ENCODE measurements around the gene BRME1.
A peak's percentile ranks its signal among the peaks of the same experiment; 100 is the strongest.

BRME1 gene

GRCh38 chr19:13875824-13876223, 30.1 kb downstream of the BRME1 start:
- Histone ChIP-seq H3K4me1 (ENCODE audit: control insufficient read depth in 1 of 2, insufficient read depth in 1 of 2, low read depth in 1 of 2, low read length in 1 of 2) (peaks cover 17 to 25% of the 10 kb centered on the region in 2 experiments), H3K27ac (no peak overlapping the region), H3K27me3 (peaks cover 30% of the 10 kb centered on the region), H3K36me3 (no peaks in the 10 kb centered on the region), H3K9me3 (no peaks in the 10 kb centered on the region), H3K4me3 (ENCODE audit: low read depth in 1 of 2, low read length in 1 of 2) (no peak overlapping the region)
- TF ChIP-seq, protein P1, sequence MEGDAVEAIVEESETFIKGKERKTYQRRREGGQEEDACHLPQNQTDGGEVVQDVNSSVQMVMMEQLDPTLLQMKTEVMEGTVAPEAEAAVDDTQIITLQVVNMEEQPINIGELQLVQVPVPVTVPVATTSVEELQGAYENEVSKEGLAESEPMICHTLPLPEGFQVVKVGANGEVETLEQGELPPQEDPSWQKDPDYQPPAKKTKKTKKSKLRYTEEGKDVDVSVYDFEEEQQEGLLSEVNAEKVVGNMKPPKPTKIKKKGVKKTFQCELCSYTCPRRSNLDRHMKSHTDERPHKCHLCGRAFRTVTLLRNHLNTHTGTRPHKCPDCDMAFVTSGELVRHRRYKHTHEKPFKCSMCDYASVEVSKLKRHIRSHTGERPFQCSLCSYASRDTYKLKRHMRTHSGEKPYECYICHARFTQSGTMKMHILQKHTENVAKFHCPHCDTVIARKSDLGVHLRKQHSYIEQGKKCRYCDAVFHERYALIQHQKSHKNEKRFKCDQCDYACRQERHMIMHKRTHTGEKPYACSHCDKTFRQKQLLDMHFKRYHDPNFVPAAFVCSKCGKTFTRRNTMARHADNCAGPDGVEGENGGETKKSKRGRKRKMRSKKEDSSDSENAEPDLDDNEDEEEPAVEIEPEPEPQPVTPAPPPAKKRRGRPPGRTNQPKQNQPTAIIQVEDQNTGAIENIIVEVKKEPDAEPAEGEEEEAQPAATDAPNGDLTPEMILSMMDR (IDR thresholded peaks at IDR 0.05) = no peak

DNA sequence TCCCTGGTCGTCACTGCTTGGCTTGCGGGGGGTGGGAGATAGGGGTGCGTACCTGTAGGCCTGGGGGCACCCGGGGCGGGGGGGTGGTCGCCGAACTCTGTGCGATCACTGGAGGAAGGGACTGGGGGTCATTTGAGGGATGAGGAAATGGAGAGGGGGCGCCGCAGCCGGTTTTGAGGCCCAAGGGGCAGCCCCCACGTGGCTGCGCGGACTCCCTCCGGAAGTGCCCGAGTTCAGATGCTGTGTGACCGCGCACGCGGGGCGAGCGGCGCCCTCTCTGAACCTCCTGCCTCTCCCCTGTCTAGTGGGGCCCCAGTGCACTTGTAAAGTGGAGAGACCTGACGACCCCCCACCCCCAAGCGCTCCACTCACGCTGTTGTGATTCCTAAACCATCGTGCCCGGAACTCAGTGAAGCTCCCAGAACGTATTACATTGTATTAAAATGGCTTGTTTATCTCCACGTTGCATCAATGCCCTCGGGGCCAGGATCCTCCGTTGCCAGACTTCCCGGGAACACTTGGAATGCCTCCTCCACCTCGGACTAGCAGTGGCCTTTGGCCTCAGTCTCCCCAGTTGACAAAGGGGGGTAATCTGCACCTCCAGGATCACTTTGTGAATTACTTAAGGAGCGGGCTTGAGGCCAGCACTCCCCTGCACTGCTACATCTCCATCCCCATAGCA, 31.9 kb downstream of the BRME1 start:
- Histone ChIP-seq H3K27ac (no peak overlapping the region), H3K4me3 (ENCODE audit: low read depth in 1 of 2, low read length in 1 of 2) (no peak overlapping the region), H3K27me3 (peaks cover 30% of the 10 kb centered on the region), H3K9me3 (no peaks in the 10 kb centered on the region), H3K36me3 (no peaks in the 10 kb centered on the region), H3K4me1 (ENCODE audit: control insufficient read depth in 1 of 2, insufficient read depth in 1 of 2, low read depth in 1 of 2, low read length in 1 of 2) (peaks cover 2 to 9% of the 10 kb centered on the region in 2 experiments)
- TF ChIP-seq, protein P1 (IDR thresholded peaks at IDR 0.05) = no peak

DNA sequence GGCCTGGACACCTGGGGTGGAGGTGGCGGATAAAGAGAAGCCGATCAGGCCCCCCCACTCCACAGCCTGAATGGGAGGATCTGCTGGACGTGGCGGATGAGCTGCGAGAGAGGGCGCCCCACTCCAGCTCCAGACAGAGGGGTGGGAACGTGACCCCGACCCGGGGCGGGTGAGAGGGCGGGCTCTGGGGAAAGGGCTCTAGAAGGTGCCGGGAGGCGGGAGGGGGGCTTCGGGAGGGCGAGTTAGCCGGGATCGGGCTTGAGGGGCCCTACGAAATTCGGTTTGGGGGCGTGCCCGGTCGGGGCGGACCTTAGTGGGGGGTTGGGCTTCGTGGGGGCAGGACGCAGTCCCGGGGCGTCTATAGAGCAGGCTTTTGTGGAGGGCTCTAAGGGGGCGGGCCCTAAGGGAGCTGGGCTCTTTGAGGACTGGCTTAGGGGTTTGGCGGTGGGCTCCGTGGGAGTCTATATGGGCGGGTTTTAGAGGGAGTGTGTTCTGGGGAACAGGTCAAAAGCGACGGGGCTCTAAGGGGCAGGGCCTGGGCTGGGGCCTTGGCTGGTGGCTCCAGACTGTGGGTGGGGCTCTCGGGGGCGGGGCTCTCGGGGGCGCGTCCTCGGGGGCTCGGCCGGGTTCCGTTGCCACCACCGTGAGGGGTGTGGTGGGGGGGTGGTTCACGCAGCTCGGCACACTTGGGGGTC, 33.1 kb downstream of the BRME1 start:
- no peak overlapping the region for H3K27ac ChIP-seq

DNA sequence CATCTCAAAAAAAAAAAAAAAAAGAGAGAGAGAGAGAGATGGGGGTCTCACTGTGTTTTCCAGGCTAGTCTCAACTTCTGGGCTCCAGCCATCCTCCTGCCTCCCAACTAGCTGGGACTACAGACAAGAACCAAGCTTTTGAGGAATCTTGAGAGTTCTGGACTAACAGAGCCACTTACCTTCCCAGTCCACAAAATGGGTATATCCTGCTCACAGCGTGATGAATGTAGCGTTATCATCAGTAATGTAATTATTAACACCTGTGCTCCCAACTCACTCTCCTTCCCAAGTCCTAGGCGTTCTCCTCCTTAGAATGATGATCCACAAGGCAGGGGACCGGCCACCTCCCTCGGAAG, 33.6 kb downstream of the BRME1 start:
- no peaks in the 10 kb centered on the region for H3K36me3 ChIP-seq
- H3K4me3 ChIP-seq (ENCODE audit: low read depth in 1 of 2, low read length in 1 of 2) = no peak overlapping the region
- H3K4me1 ChIP-seq (ENCODE audit: control insufficient read depth in 1 of 2, insufficient read depth in 1 of 2, low read depth in 1 of 2, low read length in 1 of 2) = peaks cover 2 to 9% of the 10 kb centered on the region in 2 experiments
- H3K27ac ChIP-seq = no peak overlapping the region
- H3K9me3 ChIP-seq = no peaks in the 10 kb centered on the region
- peaks cover 40% of the 10 kb centered on the region for H3K27me3 ChIP-seq
- TF ChIP-seq, protein P1 (IDR thresholded peaks at IDR 0.05) = no peak

More for the DNA sequence above, 33.1 kb downstream of the BRME1 start:
- Histone ChIP-seq H3K4me3 (ENCODE audit: low read depth in 1 of 2, low read length in 1 of 2) (peak overlapping the region; percentile 29 to 34), H3K36me3 (no peaks in the 10 kb centered on the region), H3K4me1 (ENCODE audit: control insufficient read depth in 1 of 2, insufficient read depth in 1 of 2, low read depth in 1 of 2, low read length in 1 of 2) (peaks cover 2 to 9% of the 10 kb centered on the region in 2 experiments), H3K27me3 (peaks cover 35% of the 10 kb centered on the region), H3K9me3 (no peaks in the 10 kb centered on the region)
- TF ChIP-seq, protein P1 (IDR thresholded peaks at IDR 0.05) = no peak

DNA sequence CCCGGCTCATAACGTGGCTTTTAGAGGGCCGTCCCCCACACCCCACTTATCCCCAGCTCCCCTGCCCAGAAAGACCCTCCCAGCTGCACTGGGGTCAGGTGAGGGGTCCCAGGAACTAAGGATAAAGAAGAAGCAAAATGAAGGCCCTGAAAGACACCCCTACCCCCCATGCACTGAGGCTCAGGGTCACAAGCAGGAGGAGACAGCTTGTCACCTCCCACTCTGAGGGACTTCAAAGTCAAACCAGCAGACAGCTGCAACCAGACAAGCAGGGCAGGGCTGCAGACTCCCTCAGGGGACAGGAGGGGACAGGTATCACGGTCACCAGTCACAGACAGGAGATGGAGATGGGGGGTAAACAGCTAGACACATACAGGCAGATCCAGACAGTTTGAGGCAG, 35.0 kb downstream of the BRME1 start:
- no peaks in the 10 kb centered on the region for H3K9me3 ChIP-seq
- TF ChIP-seq, protein P1 (IDR thresholded peaks at IDR 0.05) = no peak
- no peak overlapping the region for H3K27ac ChIP-seq
- H3K4me1 ChIP-seq (ENCODE audit: control insufficient read depth in 1 of 2, insufficient read depth in 1 of 2, low read depth in 1 of 2, low read length in 1 of 2) = peaks cover 5 to 13% of the 10 kb centered on the region in 2 experiments
- no peaks in the 10 kb centered on the region for H3K36me3 ChIP-seq
- peaks cover 55% of the 10 kb centered on the region for H3K27me3 ChIP-seq
- H3K4me3 ChIP-seq (ENCODE audit: low read depth in 1 of 2, low read length in 1 of 2) = no peak overlapping the region

Measured in neutrophil (primary cell).